Colon (tissue), 2 donors: ENCODE results near the gene RANGRF.
A peak's percentile ranks its signal among the peaks of the same experiment; 100 is the strongest.
"Not testable (repeated sequence)": the region's sequence is repeated elsewhere in the genome, so short reads cannot be mapped to it uniquely, and the experiment has no call there.

Experiments
- FAIRE-seq: peaks from 2 replicates; lab custom pipeline; 2012; peaks lifted over from hg19 to GRCh38; lab: Jason Lieb, UNC
- donor health status: control.
- donor health status: control.

Gene RANGRF

GRCh38 chr17:8288336-8289102 is at the start of gene RANGRF:
RANGRF (plus strand) TSS chr17:8288670; CDS start chr17:8288789, 119 bp downstream.
- no peak for FAIRE-seq

GRCh38 chr17:8243827-8244226 is 44.6 kb upstream of the RANGRF start:
- no peak for FAIRE-seq

- FAIRE-seq = no peak
Measured at GRCh38 chr17:8244768-8245167, 43.7 kb upstream of the RANGRF start.

GRCh38 chr17:8248751-8249607 is 39.5 kb upstream of the RANGRF start, which contains the start of gene PFAS:
PFAS (plus strand) TSS chr17:8249289; CDS start chr17:8253938, 4,649 bp downstream.
- no peak for FAIRE-seq

GRCh38 chr17:8249621-8250500 is 38.6 kb upstream of the RANGRF start:
- no peak for FAIRE-seq

GRCh38 chr17:8251411-8251810 is 37.1 kb upstream of the RANGRF start:
- not testable (repeated sequence) for FAIRE-seq

GRCh38 chr17:8253801-8254200 is 34.7 kb upstream of the RANGRF start:
- no peak for FAIRE-seq

- no peak for FAIRE-seq
Measured at GRCh38 chr17:8254881-8255280, 33.6 kb upstream of the RANGRF start.

- no peak for FAIRE-seq
Measured at GRCh38 chr17:8255499-8255898, 33.0 kb upstream of the RANGRF start.

GRCh38 chr17:8256291-8256690 is 32.2 kb upstream of the RANGRF start:
- no peak for FAIRE-seq

- no peak for FAIRE-seq
Measured at GRCh38 chr17:8256691-8257090, 31.8 kb upstream of the RANGRF start.

GRCh38 chr17:8257801-8258200 is 30.7 kb upstream of the RANGRF start:
- no peak for FAIRE-seq

GRCh38 chr17:8264320-8264719 is 24.1 kb upstream of the RANGRF start:
- no peak for FAIRE-seq

GRCh38 chr17:8264836-8265542 is 23.5 kb upstream of the RANGRF start:
- FAIRE-seq = no peak

GRCh38 chr17:8266648-8267479 is 21.6 kb upstream of the RANGRF start:
- no peak for FAIRE-seq

GRCh38 chr17:8267480-8268147 is 20.9 kb upstream of the RANGRF start:
- FAIRE-seq = peak; percentile 64

GRCh38 chr17:8268550-8269298 is 19.7 kb upstream of the RANGRF start:
- no peak for FAIRE-seq

GRCh38 chr17:8272421-8272820 is 16.0 kb upstream of the RANGRF start:
- no peak for FAIRE-seq

GRCh38 chr17:8273884-8274444 is 14.5 kb upstream of the RANGRF start:
- no peak for FAIRE-seq
